OCI-LY3 (cell line): ENCODE measurements around the gene AGAP1.

Experiments used
- H2AFZ ChIP-seq: fragments of 200-600, 300-600 bp; shearing (Covaris generic); 2 replicates; pipeline ENCODE4 v1.6.0; 2014; ENCODE audit warnings: antibody characterized with exemption, low read depth, low read length
- H3K27ac ChIP-seq: fragments of 200-600, 300-600 bp; sonication (generic); 2 replicates; pipeline ENCODE4 v1.5.1; 2014; ENCODE audit warnings: mild to moderate bottlenecking, low read length, moderate library complexity, mixed read lengths
- H3K27me3 ChIP-seq: fragments of 200-600, 300-600 bp; sonication (generic); 2 replicates; pipeline ENCODE4 v1.6.1; 2014; ENCODE audit warnings: low read depth, low read length, mixed read lengths
- H3K36me3 ChIP-seq: fragments of 200-600, 300-600 bp; sonication (generic); replicated peaks from 2 replicates; pipeline ENCODE3; 2014; ENCODE audit warnings: low read depth, low read length, mixed read lengths
- H3K4me1 ChIP-seq: fragments of 300-600, 200-600 bp; sonication (generic); 2 replicates; pipeline ENCODE4 v1.6.1; 2014; ENCODE audit warnings: low read length, mixed read lengths
- H3K4me2 ChIP-seq: fragments of 200-600, 300-600 bp; sonication (generic); 2 replicates; pipeline ENCODE4 v1.6.1; 2014; ENCODE audit warnings: low read length, mixed read lengths
- H3K4me3 ChIP-seq: fragments of 300-600, 200-600 bp; sonication (generic); 2 replicates; pipeline ENCODE4 v1.5.1; 2014; ENCODE audit warnings: antibody characterized with exemption, mild to moderate bottlenecking, low read length, moderate library complexity
- H3K79me2 ChIP-seq: fragments of 300-600, 200-600 bp; shearing (Covaris generic); 2 replicates; pipeline ENCODE4 v1.6.1; 2014; ENCODE audit warnings: mild to moderate bottlenecking, low read length, mixed read lengths
- H3K9ac ChIP-seq: fragments of 300-600, 200-600 bp; shearing (Covaris generic); 2 replicates; pipeline ENCODE4 v1.6.0; 2014; ENCODE audit warnings: mild to moderate bottlenecking, low read length, moderate library complexity
- H3K9me3 ChIP-seq: fragments of 200-600, 300-600 bp; shearing (Covaris generic); 2 replicates; pipeline ENCODE4 v1.6.1; 2014; ENCODE audit warnings: low read length, mixed read lengths; ENCODE audit not compliant: insufficient read depth
- H4K20me1 ChIP-seq: fragments of 200-600, 300-600 bp; sonication (generic); 2 replicates; pipeline ENCODE4 v1.6.1; 2016; ENCODE audit warnings: low read length, mixed read lengths; ENCODE audit not compliant: insufficient read depth
- EZH2phosphoT487 ChIP-seq: fragments of 200-600 bp; shearing (Covaris generic); IDR thresholded peaks from 2 replicates; pipeline ENCODE4 v1.6.1; 2018; ENCODE audit warnings: antibody characterized with exemption, mixed run types, low read depth
- TF ChIP-seq, protein P1 (sequence below): fragments of 200-600, 300-600 bp; sonication (generic); IDR thresholded peaks from 2 replicates; pipeline ENCODE4 v1.5.1; 2014; ENCODE audit warnings: antibody characterized with exemption, low read length, low read depth

The AGAP1 gene

GRCh38 chr2:235954281-235954680, 460.4 kb downstream of the AGAP1 start:
- no peaks in the 10 kb centered on the region for H3K36me3 ChIP-seq
- no peaks in the 10 kb centered on the region for H3K79me2 ChIP-seq
- no peaks in the 10 kb centered on the region for H3K9me3 ChIP-seq
- no peak overlapping the region for H3K9ac ChIP-seq
- H4K20me1 ChIP-seq = no peaks in the 10 kb centered on the region
- H2AFZ ChIP-seq = no peak overlapping the region
- H3K27me3 ChIP-seq = no peaks in the 10 kb centered on the region
- TF ChIP-seq EZH2phosphoT487 = no peak
- TF ChIP-seq, protein P1, sequence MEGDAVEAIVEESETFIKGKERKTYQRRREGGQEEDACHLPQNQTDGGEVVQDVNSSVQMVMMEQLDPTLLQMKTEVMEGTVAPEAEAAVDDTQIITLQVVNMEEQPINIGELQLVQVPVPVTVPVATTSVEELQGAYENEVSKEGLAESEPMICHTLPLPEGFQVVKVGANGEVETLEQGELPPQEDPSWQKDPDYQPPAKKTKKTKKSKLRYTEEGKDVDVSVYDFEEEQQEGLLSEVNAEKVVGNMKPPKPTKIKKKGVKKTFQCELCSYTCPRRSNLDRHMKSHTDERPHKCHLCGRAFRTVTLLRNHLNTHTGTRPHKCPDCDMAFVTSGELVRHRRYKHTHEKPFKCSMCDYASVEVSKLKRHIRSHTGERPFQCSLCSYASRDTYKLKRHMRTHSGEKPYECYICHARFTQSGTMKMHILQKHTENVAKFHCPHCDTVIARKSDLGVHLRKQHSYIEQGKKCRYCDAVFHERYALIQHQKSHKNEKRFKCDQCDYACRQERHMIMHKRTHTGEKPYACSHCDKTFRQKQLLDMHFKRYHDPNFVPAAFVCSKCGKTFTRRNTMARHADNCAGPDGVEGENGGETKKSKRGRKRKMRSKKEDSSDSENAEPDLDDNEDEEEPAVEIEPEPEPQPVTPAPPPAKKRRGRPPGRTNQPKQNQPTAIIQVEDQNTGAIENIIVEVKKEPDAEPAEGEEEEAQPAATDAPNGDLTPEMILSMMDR = no peak
- no peak overlapping the region for H3K27ac ChIP-seq
- H3K4me3 ChIP-seq = no peak overlapping the region
- H3K4me2 ChIP-seq = no peak overlapping the region
- H3K4me1 ChIP-seq = no peaks in the 10 kb centered on the region

- Histone ChIP-seq H3K4me2 (no peak overlapping the region), H3K27me3 (no peaks in the 10 kb centered on the region), H3K27ac (no peak overlapping the region), H3K9me3 (no peaks in the 10 kb centered on the region), H4K20me1 (no peaks in the 10 kb centered on the region), H3K79me2 (no peaks in the 10 kb centered on the region), H2AFZ (no peak overlapping the region), H3K9ac (no peak overlapping the region), H3K4me3 (no peak overlapping the region), H3K4me1 (no peaks in the 10 kb centered on the region), H3K36me3 (no peaks in the 10 kb centered on the region)
- no peak for TF ChIP-seq EZH2phosphoT487
- TF ChIP-seq, protein P1 = no peak
These were observed 461.1 kb downstream of the AGAP1 start for GRCh38 chr2:235954888-235955480.

DNA sequence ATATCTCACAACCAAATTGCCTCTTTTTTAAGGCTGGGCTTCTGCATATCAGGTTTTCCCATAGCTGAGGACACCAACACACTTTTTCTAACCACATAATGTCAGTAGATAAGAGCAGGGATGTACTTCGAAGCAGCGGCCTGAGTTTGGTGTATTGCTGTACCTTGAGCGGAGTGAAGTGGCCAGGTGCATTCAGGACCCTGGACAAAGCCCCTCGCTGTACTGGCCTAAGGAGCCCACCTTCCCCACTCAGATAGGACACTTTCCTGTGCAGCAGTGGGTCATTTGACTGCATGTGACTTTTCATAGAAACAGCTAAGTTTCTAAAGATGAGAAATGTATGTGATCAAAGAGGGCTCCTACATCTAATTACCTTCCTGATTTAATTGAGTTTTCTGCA, 461.8 kb downstream of the AGAP1 start:
- H4K20me1 ChIP-seq = no peaks in the 10 kb centered on the region
- H3K4me1 ChIP-seq = no peaks in the 10 kb centered on the region
- no peak overlapping the region for H3K9ac ChIP-seq
- H3K4me3 ChIP-seq = no peak overlapping the region
- no peak overlapping the region for H2AFZ ChIP-seq
- H3K79me2 ChIP-seq = no peaks in the 10 kb centered on the region
- no peak overlapping the region for H3K27ac ChIP-seq
- TF ChIP-seq, protein P1 = no peak
- TF ChIP-seq EZH2phosphoT487 = no peak
- no peak overlapping the region for H3K4me2 ChIP-seq
- no peaks in the 10 kb centered on the region for H3K9me3 ChIP-seq
- H3K27me3 ChIP-seq = no peaks in the 10 kb centered on the region
- no peaks in the 10 kb centered on the region for H3K36me3 ChIP-seq

- no peak overlapping the region for H3K9ac ChIP-seq
- H3K27me3 ChIP-seq = no peaks in the 10 kb centered on the region
- no peak overlapping the region for H2AFZ ChIP-seq
- H3K79me2 ChIP-seq = no peaks in the 10 kb centered on the region
- no peaks in the 10 kb centered on the region for H3K36me3 ChIP-seq
- H3K27ac ChIP-seq = no peak overlapping the region
- TF ChIP-seq, protein P1 = no peak
- no peak for TF ChIP-seq EZH2phosphoT487
- no peaks in the 10 kb centered on the region for H4K20me1 ChIP-seq
- no peaks in the 10 kb centered on the region for H3K9me3 ChIP-seq
- no peaks in the 10 kb centered on the region for H3K4me1 ChIP-seq
- H3K4me2 ChIP-seq = no peak overlapping the region
- H3K4me3 ChIP-seq = no peak overlapping the region
These were observed 462.6 kb downstream of the AGAP1 start for GRCh38 chr2:235956281-235956970.
